CD8-positive, alpha-beta memory T cell (primary cell): ENCODE measurements around the gene ANO4. TPM values are rescaled to one million over a fixed set of nuclear protein-coding genes. Genes with fewer than 3 reads are reported as not detected.
"Not testable (repeated sequence)": the region's sequence is repeated elsewhere in the genome, so short reads cannot be mapped to it uniquely, and the experiment has no call there.

Experiments used
- CTCF ChIA-PET: fragments of 350-600 bp; sonication (Branson Sonifier 250); formaldehyde crosslinking; loops from one replicate; lab custom pipeline; 2021; ENCODE audit warnings: antibody characterized with exemption; lab: Charles Lee
- POLR2A ChIA-PET: fragments of 350-600 bp; sonication (Branson Sonifier 250); formaldehyde crosslinking; loops from one replicate; lab custom pipeline; 2021; ENCODE audit warnings: antibody characterized with exemption; lab: Charles Lee
- DNase-seq, 5 donors: peaks; one replicate each; pipeline versions ENCODE4 v3.0.0 to v3.0.0-alpha.2; 2020 to 2022; ENCODE audit warnings: mixed read lengths in 1 of 5
- H3K27ac ChIP-seq: one replicate; pipeline ENCODE4 v1.7.0; 2013; ENCODE audit warnings: low read depth, mild to moderate bottlenecking, low read length, moderate library complexity
- H3K27me3 ChIP-seq: 2 replicates; pipeline ENCODE4 v1.7.0; 2013; ENCODE audit warnings: low read length, mild to moderate bottlenecking; ENCODE audit not compliant: insufficient read depth, poor library complexity, severe bottlenecking
- H3K36me3 ChIP-seq: 2 replicates; pipeline ENCODE4 v1.7.0; 2013; ENCODE audit warnings: mild to moderate bottlenecking, low read length, moderate library complexity; ENCODE audit not compliant: insufficient read depth
- H3K4me1 ChIP-seq: 2 replicates; pipeline ENCODE4 v1.7.0; 2013; ENCODE audit warnings: mild to moderate bottlenecking, low read length, moderate library complexity; ENCODE audit not compliant: insufficient read depth
- H3K4me3 ChIP-seq: 2 replicates; pipeline ENCODE4 v1.7.0; 2013; ENCODE audit warnings: mild to moderate bottlenecking, low read length
- H3K9me3 ChIP-seq: 2 replicates; pipeline ENCODE4 v1.7.0; 2013; ENCODE audit warnings: mild to moderate bottlenecking, low read length
- H3K27ac Mint-ChIP-seq, 8 donors: one replicate each; pipeline ENCODE4 v1.8.0; 2020 to 2021; ENCODE audit warnings: mixed read lengths in 8 of 8, mild to moderate bottlenecking in 6 of 8, inconsistent platforms in 3 of 8, moderate library complexity in 3 of 8
- H3K27me3 Mint-ChIP-seq, 2 donors: one replicate each; pipeline ENCODE4 v1.8.0; 2020 to 2021; ENCODE audit warnings: mixed read lengths in 2 of 2, mild to moderate bottlenecking in 1 of 2, moderate library complexity in 1 of 2
- H3K36me3 Mint-ChIP-seq, 3 donors: one replicate each; pipeline ENCODE4 v1.8.0; 2020 to 2021; ENCODE audit warnings: mixed read lengths in 3 of 3, inconsistent platforms in 1 of 3, mild to moderate bottlenecking in 1 of 3
- H3K4me1 Mint-ChIP-seq, 3 donors: one replicate each; pipeline ENCODE4 v1.8.0; 2020 to 2021; ENCODE audit warnings: mixed read lengths in 3 of 3, inconsistent platforms in 1 of 3, mild to moderate bottlenecking in 1 of 3
- H3K4me3 Mint-ChIP-seq, 7 donors: one replicate each; pipeline ENCODE4 v1.8.0; 2020 to 2021; ENCODE audit warnings: mixed read lengths in 7 of 7, mild to moderate bottlenecking in 6 of 7, moderate library complexity in 4 of 7, inconsistent platforms in 2 of 7
- H3K9me3 Mint-ChIP-seq, 5 donors: one replicate each; pipeline ENCODE4 v1.8.0; 2020 to 2022; ENCODE audit warnings: mixed read lengths in 5 of 5, mild to moderate bottlenecking in 3 of 5, moderate library complexity in 2 of 5, inconsistent platforms in 1 of 5
- polyA plus RNA-seq: library from polyadenylated mRNA; unstranded; fragments of 300-500 nt; fragmentation: Illumina TruSeq; gene quantifications from one replicate; pipeline ENCODE4 v1.2.3, GENCODE V29; 2021
- total RNA-seq, 2 experiments: library from RNA; stranded (reverse); gene quantifications; one replicate each; pipeline ENCODE4 v1.2.3, GENCODE V29; 2021

The ANO4 gene
- total and polyA plus RNA-seq, 3 experiments from 2014 or later, result not detected

- H3K4me3 Mint-ChIP-seq, result no peak overlapping the region
- ChIA-PET CTCF (no interaction called here), POLR2A (no interaction called here)
- no peaks in the 10 kb centered on the region for H3K36me3 Mint-ChIP-seq
- H3K27me3 Mint-ChIP-seq, result no peaks in the 10 kb centered on the region
- DNase-seq, result no peak
- H3K27me3 ChIP-seq, result no peaks in the 10 kb centered on the region
- H3K9me3 ChIP-seq, result no peaks in the 10 kb centered on the region
- H3K4me3 ChIP-seq, result no peak overlapping the region
- H3K4me1 ChIP-seq, result no peaks in the 10 kb centered on the region
- no peaks in the 10 kb centered on the region for H3K36me3 ChIP-seq
- no peak overlapping the region for H3K27ac ChIP-seq
- H3K4me1 Mint-ChIP-seq, result no peaks in the 10 kb centered on the region
- peaks cover 0 to 16% (median 2%) of the 10 kb centered on the region in 5 donors for H3K9me3 Mint-ChIP-seq
- H3K27ac Mint-ChIP-seq, result no peak overlapping the region
Observed at GRCh38 chr12:101055940-101056339, 261.4 kb downstream of the ANO4 start.

DNA sequence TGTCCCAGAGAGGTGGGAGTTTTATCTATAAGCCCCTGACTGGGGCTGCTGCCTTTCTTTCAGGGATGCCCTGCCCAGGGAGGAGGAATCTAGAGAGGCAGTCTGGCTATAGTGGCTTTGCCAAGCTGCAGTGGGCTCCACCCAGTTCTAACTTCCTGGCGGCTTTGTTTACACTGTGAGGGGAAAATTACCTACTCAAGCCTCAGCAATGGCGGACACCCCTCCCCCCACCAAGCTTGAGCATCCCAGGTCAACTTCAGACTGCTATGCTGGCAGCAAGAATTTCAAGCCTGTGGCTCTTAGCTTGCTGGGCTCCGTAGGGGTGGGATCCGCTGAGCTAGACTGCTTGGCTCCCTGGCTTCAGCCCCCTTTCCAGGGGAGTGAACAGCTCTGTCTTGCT lies 267.9 kb downstream of the ANO4 start:
- H3K4me3 Mint-ChIP-seq, H3K4me1 ChIP-seq, DNase-seq, H3K36me3 ChIP-seq, H3K27ac Mint-ChIP-seq, CTCF ChIA-PET, H3K9me3 ChIP-seq, H3K27me3 Mint-ChIP-seq, H3K27ac ChIP-seq, POLR2A ChIA-PET, H3K27me3 ChIP-seq, H3K4me1 Mint-ChIP-seq, H3K36me3 Mint-ChIP-seq, H3K4me3 ChIP-seq: not testable (repeated sequence)
- peaks cover 2 to 15% (median 6%) of the 10 kb centered on the region in 5 donors for H3K9me3 Mint-ChIP-seq

GRCh38 chr12:101064721-101065120 lies 270.1 kb downstream of the ANO4 start:
- no peak overlapping the region for H3K4me3 Mint-ChIP-seq
- no peak overlapping the region for H3K27ac Mint-ChIP-seq
- H3K4me1 ChIP-seq, result no peaks in the 10 kb centered on the region
- no peaks in the 10 kb centered on the region for H3K36me3 ChIP-seq
- no peak for DNase-seq
- no peaks in the 10 kb centered on the region for H3K27me3 ChIP-seq
- no peaks in the 10 kb centered on the region for H3K27me3 Mint-ChIP-seq
- no peak overlapping the region for H3K27ac ChIP-seq
- H3K9me3 Mint-ChIP-seq, result peaks cover 1 to 12% (median 6%) of the 10 kb centered on the region in 5 donors
- no peaks in the 10 kb centered on the region for H3K9me3 ChIP-seq
- CTCF ChIA-PET, result no interaction called here
- POLR2A ChIA-PET, result no interaction called here
- H3K4me1 Mint-ChIP-seq, result no peaks in the 10 kb centered on the region
- no peaks in the 10 kb centered on the region for H3K36me3 Mint-ChIP-seq
- no peak overlapping the region for H3K4me3 ChIP-seq

GRCh38 chr12:101066489-101066888 lies 271.9 kb downstream of the ANO4 start:
- no peaks in the 10 kb centered on the region for H3K27me3 Mint-ChIP-seq
- ChIA-PET CTCF (no interaction called here), POLR2A (no interaction called here)
- H3K4me1 Mint-ChIP-seq, result no peaks in the 10 kb centered on the region
- H3K4me1 ChIP-seq, result no peaks in the 10 kb centered on the region
- H3K27me3 ChIP-seq, result no peaks in the 10 kb centered on the region
- no peaks in the 10 kb centered on the region for H3K36me3 ChIP-seq
- peaks cover 1 to 15% (median 6%) of the 10 kb centered on the region in 5 donors for H3K9me3 Mint-ChIP-seq
- no peak overlapping the region for H3K27ac Mint-ChIP-seq
- no peak overlapping the region for H3K4me3 Mint-ChIP-seq
- no peak for DNase-seq
- no peak overlapping the region for H3K4me3 ChIP-seq
- no peak overlapping the region for H3K27ac ChIP-seq
- no peaks in the 10 kb centered on the region for H3K36me3 Mint-ChIP-seq
- no peaks in the 10 kb centered on the region for H3K9me3 ChIP-seq

- Mint-ChIP-seq H3K4me1 (no peaks in the 10 kb centered on the region), H3K4me3 (no peak overlapping the region), H3K27ac (no peak overlapping the region), H3K36me3 (no peaks in the 10 kb centered on the region), H3K9me3 (peaks cover 1 to 15% (median 6%) of the 10 kb centered on the region in 5 donors), H3K27me3 (no peaks in the 10 kb centered on the region)
- ChIA-PET CTCF (no interaction called here), POLR2A (no interaction called here)
- Histone ChIP-seq H3K27ac (no peak overlapping the region), H3K4me1 (no peaks in the 10 kb centered on the region), H3K36me3 (no peaks in the 10 kb centered on the region), H3K4me3 (no peak overlapping the region), H3K9me3 (no peaks in the 10 kb centered on the region), H3K27me3 (no peaks in the 10 kb centered on the region)
- no peak for DNase-seq
Observed at GRCh38 chr12:101068402-101068801, 273.8 kb downstream of the ANO4 start.

DNA sequence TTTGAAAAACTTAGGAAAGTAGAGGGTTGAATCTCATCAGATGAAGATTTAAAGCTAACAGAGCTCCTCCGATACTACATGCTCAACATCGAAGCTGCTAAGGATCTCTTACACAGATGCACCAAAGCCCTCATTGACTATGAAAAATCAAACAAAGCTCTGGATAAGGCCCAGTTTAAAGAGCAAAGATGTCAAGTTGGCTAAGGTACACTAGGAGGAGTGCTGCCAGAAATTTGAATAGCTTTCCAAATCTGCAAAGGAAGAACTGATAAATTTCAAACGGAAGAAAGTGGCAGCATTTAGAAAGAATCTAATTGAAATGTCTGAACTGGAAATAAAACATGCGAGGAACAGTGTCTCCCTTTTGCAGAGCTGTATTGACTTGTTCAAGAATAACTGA lies 274.3 kb downstream of the ANO4 start:
- Histone ChIP-seq H3K27me3 (no peaks in the 10 kb centered on the region), H3K36me3 (no peaks in the 10 kb centered on the region), H3K9me3 (no peaks in the 10 kb centered on the region), H3K27ac (no peak overlapping the region), H3K4me3 (no peak overlapping the region), H3K4me1 (no peaks in the 10 kb centered on the region)
- Mint-ChIP-seq H3K4me1 (no peaks in the 10 kb centered on the region), H3K4me3 (no peak overlapping the region), H3K36me3 (no peaks in the 10 kb centered on the region), H3K27ac (no peak overlapping the region), H3K9me3 (peaks cover 1 to 13% (median 4%) of the 10 kb centered on the region in 5 donors), H3K27me3 (no peaks in the 10 kb centered on the region)
- ChIA-PET POLR2A (no interaction called here), CTCF (no interaction called here)
- DNase-seq, result no peak

GRCh38 chr12:101074940-101075680 lies 280.5 kb downstream of the ANO4 start:
- Histone ChIP-seq H3K9me3 (no peaks in the 10 kb centered on the region), H3K27me3 (no peaks in the 10 kb centered on the region), H3K36me3 (no peaks in the 10 kb centered on the region), H3K4me3 (no peak overlapping the region), H3K4me1 (no peaks in the 10 kb centered on the region), H3K27ac (no peak overlapping the region)
- H3K9me3 Mint-ChIP-seq, result peaks cover 0 to 4% (median 0%) of the 10 kb centered on the region in 5 donors
- CTCF ChIA-PET, result no interaction called here
- no peaks in the 10 kb centered on the region for H3K36me3 Mint-ChIP-seq
- DNase-seq, result no peak
- H3K27me3 Mint-ChIP-seq, result peaks cover 0 to 4% of the 10 kb centered on the region in 2 donors
- H3K27ac Mint-ChIP-seq, result no peak overlapping the region
- no peak overlapping the region for H3K4me3 Mint-ChIP-seq
- POLR2A ChIA-PET, result no interaction called here
- H3K4me1 Mint-ChIP-seq, result peaks cover 0 to 6% (median 2%) of the 10 kb centered on the region in 3 donors

DNA sequence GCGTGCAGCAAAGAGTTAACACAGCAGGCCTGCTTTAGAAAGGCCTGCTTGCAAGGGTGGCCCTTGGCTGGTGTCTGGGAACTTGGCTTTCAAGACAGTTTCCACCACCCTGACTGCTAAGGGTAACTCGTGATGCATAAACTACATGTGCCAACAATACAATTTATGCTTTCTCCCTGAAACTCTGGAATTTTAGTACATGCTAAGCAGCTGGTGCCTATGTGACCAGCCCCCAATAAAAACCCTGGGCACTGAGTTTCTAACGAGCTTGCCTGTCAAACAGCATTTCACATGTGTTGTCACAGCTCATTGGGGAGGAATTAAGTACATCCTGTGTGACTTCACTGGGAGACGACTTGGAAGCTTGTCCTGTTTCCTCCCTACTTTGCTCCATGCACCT lies 282.3 kb downstream of the ANO4 start:
- peaks cover 0 to 6% (median 2%) of the 10 kb centered on the region in 3 donors for H3K4me1 Mint-ChIP-seq
- Histone ChIP-seq H3K27me3 (no peaks in the 10 kb centered on the region), H3K27ac (no peak overlapping the region), H3K9me3 (no peaks in the 10 kb centered on the region), H3K4me3 (no peak overlapping the region), H3K4me1 (no peaks in the 10 kb centered on the region), H3K36me3 (no peaks in the 10 kb centered on the region)
- ChIA-PET POLR2A (no interaction called here), CTCF (no interaction called here)
- H3K36me3 Mint-ChIP-seq, result no peaks in the 10 kb centered on the region
- no peak overlapping the region for H3K4me3 Mint-ChIP-seq
- no peaks in the 10 kb centered on the region for H3K9me3 Mint-ChIP-seq
- H3K27me3 Mint-ChIP-seq, result peaks cover 0 to 4% of the 10 kb centered on the region in 2 donors
- H3K27ac Mint-ChIP-seq, result no peak overlapping the region
- no peak for DNase-seq
